NCI-H2227 treated with DMSO at 0.1 percent for 48 hours (cell line): ENCODE results near the gene CCDC182.

Experiments
- DNase-seq: peaks from one replicate; lab custom pipeline; 2025; lab: John Stamatoyannopoulos, UW

The CCDC182 gene

DNA sequence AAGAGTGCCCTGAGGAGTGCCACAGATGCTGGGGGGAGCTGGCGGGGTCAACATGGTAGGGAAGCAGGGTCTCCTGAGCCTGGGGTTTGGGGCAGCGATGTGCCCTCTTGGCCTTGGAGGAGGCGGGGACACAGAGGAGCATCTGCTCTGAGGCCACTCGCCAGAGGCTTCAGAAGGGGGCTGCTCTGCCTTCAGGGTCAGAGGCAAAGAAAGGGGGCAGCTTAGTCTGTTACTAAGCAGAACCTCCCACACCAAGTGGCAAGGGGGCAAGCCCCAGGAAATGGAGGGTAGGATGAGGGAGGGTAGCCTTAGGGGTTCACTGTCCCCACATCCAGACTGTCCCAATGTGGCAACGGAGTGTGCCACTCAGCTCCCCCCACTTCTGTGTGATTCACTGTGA lies 18.3 kb downstream of the CCDC182 start:
- no peak for DNase-seq

DNA sequence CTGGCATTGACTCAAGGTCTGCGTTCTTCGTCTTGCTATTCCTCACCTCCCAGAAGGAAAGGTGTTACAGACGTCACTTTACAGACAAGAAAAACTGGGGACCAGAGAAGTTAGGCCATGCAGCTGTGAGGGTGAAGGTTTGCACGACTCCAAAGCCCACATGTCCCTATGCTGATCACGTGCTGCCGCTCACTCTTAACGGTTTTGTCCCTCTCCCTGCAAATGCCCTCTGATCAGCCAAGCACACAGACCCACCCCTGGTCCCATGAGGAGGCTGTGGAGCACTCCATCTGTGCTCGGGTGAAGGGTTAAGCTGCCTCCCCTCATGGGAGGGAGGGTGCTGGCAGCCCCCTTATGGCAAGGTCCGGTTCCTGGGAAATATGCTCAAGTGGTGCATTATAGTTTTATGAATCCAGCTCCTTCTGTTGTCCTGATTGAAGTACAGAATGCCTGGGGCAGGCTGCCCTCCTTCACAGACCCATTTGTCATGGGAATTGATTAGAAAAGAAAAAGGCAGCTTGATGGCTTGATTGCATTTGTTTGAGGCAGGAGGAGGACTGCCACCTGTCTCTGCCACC lies 18.8 kb downstream of the CCDC182 start:
- no peak for DNase-seq

DNA sequence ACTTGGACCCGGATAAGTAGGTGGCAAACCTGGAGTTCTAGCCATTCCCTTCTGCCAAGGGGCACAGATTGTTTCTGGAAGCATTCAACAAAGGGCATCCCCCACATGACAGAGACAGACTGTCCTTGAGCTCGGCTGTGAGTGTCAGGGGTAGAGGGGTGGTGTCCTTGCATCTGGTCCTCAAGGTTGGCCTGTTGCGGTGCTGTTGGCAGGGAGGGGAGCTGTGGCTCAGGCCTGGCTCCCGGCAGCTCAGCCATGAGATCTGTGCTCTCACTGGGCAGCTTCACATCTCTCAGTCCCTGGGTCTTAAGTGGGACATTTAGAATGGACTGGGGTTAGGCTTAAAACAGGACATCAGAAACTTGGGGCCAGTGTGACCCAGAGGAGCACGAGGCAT lies 20.4 kb downstream of the CCDC182 start:
- DNase-seq: no peak

DNA sequence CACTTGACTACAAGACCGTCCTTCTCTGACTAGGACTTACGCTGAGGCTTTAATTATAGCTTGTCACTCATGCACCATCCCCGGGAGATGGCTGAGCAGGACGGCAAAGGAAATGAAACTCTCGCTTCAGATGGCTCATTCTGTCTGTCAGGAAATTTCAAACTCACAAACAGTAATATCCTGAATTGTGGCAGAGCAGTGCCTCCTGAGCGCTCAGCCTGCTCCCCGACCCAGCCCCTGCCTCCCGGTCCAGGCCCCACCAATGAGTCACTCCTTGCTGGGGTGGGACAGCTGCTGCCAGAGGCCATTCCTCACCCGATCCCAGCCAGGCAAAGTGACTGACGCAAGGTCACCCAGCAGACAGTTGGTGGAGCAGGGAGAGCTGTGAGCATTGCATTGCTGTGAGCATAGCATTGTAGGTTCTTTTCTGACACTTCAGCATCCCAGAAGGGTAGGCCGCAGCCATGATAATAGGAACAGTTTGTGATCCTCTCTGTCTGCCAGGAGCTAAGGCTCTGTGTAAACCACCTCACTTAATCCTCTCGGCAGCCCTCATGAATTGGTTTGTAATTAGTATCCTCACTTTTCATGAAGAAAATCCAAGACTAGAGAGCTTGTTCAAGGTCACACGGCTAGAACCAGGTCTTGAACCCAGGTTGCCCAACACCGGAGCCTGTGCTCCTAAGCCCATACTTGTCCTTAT lies 20.9 kb downstream of the CCDC182 start:
- peak; percentile 72 for DNase-seq

DNA sequence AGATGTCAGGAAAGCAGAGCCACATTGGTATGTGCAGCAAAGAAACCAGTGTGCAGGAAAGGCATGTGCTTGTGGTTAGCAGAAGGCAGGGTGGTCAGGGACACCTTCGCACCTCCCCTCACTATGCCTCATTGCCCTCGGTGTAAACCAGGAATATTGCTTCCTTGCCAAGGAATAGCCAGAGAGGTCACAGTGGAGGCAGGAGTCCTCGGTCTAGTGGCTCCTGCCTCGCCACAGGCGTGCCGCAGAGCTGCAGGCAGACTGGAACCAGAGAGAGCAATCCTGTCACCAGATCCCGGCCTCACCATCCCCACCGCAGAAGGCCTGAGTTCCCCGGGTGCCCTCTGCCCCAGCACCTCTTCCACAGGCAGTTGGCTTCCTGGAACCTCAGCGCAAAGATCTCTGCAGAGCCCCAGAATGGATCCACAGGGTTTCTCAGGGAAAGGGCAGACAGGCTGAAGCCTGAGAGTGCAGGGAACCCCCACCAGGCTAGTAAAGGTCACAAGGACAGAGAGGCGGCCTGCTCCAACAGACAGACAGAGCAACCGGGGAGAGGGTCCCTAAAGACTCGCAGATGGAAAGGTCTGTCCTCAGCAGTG lies 21.6 kb downstream of the CCDC182 start:
- DNase-seq: no peak

DNA sequence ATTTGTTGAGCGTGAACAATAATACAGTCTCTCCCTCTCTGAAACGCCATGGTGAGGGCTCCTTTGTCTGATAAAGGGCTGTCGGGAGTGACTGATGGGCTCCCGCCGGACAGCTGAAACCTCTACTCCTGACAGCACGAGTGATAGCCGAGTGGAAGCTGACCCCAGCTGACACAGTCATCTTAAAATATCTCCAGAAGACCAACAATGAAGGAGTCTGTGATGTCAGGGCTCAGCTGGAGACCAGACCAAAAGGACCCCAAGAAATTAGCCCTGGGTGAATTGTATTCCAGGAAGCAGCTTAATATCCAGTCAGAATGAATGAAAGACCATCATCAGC lies 22.4 kb downstream of the CCDC182 start:
- DNase-seq: no peak

DNA sequence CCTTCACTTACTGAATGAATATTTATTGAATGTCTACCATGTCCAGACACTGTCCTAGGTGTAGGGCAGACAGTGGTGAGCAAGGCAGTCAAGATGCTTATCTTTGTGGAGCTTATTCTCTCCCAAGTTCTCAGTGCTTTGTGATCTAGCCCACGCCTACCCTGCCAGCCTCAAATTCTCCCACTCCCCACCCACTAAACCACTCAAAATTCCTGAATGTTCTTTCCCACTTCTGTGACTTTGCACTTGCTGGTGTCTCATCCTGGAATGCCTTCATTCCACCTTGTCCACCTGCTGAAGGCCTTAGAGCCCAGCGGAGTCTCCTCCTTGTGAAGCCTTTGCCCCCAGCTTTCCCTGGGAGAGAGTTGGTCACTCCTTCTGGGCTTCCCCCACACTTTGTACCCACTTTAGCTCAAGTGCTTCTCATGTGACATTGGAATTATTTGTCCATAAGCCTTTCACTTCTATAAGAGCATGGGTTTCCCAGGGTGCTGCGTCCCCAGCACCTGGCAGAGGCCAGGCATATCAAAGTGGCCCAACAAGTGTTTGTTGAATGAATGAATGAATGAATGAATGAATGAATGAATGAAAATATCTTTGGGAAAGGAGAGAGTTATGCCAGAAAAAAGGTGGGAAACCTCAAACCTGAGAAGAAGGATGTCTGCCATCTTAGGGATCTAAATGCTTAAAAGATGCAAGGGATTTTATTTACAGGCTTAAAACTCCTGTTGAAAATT lies 23.0 kb downstream of the CCDC182 start:
- DNase-seq: no peak

DNA sequence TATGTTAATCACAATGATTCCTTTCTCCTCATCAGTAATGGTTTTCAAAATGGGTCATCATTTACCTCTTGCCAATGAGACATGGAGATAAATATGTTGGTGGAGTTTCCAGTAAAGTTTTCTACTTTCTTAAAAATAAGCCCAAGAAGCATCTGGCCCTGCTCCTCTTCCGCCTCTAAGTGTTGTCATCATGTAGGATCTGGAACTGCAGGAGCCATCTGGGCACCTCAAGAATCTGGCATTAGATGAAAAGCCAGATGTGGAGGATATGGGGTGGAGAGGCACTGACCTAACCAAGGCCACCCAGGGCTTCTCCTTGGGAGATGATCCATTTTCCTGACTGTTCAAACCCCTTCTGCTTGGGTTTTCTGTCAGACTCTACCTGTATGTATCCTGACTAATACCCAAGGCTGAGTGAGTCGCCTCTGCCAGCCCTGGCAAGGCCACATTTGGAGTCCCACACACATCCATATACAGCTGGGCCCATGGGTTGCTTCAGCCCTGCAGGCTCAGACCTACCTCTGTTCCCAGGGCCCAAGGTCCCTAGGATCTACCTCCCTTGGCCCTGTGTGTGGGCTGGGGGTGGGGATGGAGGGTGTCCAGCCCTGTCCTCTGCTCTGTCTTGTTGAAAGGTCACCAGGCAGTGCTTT lies 24.6 kb downstream of the CCDC182 start:
- DNase-seq: no peak

DNA sequence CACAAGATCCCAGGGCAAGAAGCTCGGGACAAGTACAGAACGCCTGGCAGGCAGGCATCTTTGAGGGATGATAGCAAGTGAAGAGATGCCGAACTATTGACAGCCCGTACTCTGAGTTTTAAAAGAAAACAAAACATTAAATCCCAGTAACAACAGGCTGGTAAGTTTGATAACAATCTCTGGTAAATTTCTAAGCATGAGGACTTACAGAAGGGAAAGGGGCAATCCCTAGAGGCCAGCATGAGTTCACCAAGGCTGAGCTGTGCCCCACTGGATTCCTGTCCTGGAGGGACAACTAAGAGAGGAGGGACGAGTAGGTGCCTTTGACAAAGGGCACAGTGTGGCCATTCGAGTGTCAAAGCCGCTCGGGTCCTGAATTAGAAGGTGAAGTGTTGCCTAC lies 26.2 kb downstream of the CCDC182 start:
- no peak for DNase-seq

DNA sequence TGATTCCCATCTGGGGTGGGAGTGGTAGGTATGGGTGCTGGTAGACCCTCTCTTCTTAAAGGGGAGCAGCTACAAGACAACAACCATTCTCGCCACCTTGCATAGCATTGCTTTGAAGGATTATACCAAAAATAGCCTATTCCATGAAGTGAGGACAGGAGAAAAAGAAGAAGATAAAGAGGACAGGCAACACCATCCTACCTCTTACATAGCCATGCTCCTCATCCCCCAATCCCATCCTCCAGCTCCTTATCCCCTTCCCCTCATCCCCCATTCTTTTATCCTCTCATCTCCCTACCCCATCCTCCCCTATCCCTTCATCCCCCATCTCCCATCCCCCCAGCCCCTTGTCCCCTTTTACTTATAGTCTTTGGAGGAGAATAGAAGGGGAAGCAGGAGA lies 29.1 kb downstream of the CCDC182 start:
- DNase-seq: no peak

DNA sequence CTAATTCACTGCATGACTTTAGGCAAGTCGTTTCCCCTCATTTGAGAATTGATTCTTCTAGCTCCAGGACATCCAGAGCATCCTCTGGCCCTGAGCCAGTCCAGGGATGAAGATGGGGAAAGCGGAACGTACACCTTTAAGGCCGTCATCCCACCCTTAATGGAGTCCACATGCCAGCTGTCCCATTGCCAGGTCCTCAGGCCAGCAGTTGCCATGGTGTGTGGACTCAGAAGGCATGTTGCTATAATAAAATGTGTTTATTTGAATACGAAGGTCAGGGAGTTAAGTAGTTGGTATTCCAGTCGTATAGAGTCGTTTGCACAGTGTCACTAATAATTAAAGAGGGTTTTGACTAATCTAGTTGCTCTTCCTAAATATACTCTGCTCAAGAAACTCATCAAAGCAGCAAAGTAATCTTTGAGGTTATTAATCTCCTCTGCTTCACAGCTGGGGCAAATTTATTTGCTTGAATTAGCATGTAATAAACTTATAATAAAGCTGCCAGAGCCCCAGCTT lies 30.4 kb downstream of the CCDC182 start:
- no peak for DNase-seq

DNA sequence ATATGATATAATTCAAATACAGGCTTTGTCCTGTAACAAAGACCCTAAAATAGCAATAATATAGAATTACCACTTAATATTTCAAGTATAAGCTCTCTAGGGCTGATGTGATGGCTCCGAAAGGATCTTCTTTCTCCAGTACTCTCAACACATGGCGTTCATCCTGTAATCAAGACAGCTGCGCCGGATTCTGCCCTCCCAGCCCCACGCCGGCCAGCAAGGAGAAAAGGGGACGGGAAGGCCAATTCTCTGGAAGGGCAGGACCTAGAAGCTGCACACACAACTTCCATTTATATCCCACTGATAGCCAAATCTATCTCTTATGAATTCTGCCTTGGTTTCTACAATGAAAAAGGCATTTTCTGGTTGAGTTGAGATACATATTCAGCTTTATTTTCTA lies 32.0 kb downstream of the CCDC182 start:
- DNase-seq: no peak

DNA sequence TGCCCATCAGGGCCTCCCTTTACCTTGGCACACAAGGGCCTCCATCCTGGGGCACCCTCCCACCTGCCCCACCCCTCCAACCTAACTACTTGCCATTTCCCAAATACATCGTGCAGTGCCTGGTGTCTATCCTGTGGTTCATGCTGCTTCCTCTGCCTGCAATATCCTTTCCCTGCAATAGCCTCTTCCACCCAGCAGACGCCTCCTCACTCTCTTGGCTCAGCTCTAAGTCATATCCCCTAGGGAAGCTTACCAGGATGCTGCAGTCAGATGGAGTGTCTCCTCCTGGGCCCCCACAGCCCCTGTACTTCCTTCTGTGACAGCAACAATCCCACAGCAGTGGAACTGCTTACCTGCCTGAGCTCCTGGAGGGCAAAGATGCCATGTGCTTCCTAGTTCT lies 36.7 kb downstream of the CCDC182 start:
- DNase-seq: no peak

DNA sequence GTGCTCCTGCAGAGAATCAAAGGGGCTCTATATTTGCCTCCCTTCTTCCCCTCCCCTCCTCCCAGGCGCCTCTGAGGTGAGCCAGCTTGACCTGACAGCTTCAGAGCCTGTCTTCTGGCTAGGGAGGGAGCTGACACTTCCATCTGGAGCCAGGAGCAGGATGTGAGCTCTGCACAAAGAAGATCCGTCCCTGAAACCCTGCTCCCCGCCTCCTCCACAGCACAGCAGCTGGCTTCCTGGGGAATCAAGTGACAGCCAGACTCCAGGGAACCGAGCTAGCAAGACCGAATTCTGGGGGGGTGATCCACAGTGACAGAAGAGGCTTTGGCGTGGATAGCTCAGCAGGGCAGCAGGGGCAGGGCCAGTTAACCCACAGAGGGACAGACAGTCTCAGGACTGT lies 37.2 kb downstream of the CCDC182 start:
- peak; percentile 29 for DNase-seq

DNA sequence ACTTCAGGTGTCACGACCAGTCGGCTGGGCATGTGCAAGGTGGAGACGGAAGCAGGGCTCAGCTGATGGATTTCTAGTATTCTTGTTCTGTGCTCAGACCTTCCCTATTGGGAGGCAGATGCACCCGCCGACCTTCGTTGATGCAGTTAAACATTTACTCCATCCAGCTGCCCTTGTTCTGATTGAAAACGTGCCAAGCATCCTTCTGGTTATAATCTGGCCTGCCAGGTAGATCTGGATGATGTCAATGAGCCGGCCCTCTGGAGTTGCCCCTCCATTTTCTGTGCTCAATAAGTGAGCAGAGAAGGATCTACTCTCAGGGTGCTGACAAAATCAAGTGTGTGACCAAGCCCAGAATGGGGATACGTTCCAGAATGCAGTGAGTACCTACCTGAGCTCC lies 38.3 kb downstream of the CCDC182 start:
- no peak for DNase-seq

DNA sequence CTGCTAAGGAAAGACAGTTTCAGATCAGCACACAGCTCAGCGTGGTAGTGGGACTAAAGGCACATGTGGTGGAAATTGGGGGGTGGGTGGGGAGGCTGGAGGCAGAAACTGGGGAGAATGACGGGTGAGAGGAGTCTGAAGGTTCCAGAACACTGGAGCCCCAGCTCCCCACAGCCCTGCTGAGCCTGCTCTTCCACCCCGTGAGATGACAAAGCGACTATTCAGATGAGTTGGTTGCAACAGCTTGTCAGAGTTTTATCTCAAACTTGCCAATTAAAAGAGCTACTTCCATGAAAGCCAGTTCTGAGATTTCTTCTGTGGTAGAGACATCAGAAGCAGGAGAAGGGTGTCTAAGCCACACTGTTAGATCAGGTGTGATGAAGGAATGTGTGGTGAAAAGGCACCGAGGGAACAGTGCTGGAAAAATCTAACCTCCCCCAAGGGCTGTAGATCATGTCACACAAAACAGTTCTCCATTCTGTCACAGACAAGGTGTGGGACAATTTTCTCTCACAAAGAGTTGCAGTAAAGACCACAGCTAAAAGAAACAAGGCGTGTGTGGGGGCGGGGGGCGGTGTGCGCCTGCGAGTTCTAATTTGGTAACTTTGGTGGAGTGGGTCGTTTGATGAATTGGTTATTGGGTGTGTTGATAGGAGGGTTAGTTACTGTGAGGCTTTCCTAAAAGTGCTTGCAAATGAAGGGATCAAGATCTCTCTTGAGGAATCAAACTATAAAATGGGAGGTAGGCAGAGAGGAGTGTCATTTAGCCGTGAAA lies 39.0 kb downstream of the CCDC182 start:
- no peak for DNase-seq

DNA sequence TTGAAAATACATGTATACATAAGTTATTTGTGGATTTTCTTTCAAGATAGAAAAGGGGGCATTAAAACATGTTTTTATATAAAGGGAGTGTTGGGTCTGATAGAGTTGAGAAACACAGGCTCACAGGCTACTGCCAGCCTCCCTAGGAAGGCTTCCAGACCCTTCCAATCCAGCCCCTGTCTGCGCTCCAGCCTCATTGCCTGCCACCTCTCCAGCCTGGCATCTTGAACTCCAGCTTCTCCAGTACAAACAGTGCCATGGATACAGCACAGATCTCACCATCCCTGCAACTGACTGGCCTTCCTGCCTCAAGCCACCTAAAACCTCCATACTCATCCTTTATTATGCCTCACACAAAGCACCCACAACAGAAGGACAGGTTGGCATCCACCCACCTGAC lies 40.7 kb downstream of the CCDC182 start:
- DNase-seq: no peak

DNA sequence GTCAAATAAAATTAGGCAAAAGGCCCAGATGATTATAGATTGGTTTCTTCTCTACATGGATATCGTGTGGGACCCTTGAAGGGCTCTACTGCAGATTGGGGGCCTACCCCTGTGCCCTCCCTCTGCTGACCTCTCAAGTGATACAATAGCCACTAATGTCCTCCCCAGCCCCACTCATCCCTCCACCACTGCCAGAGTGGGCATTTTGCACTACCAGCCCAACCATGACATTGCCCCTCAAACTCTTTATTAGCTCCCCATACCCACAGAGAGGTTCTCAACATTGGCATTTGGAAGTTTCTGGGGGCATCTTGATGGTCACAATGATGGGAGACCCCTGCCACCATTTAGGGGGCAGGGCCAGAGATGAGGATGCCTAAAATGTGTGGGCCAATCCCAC lies 41.8 kb downstream of the CCDC182 start:
- DNase-seq: no peak

DNA sequence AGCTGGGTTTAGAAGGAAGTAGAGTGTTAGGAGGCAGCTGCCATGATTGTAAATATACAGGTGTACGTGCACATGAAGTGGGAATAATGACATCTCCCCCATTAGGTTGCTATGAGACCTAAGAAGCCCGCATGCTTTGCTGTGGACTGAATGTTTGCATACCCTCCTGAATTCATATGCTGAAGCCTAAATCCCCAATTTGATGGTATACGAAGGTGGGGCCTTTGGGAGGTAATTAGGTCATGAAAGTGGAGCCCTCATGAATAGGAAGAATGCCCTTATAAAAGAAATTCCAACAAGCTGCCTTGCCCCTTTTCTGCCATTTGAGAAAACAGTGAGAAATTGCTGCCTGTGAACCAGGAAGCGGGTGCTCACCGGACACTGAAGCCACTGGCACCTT lies 44.0 kb downstream of the CCDC182 start:
- no peak for DNase-seq

DNA sequence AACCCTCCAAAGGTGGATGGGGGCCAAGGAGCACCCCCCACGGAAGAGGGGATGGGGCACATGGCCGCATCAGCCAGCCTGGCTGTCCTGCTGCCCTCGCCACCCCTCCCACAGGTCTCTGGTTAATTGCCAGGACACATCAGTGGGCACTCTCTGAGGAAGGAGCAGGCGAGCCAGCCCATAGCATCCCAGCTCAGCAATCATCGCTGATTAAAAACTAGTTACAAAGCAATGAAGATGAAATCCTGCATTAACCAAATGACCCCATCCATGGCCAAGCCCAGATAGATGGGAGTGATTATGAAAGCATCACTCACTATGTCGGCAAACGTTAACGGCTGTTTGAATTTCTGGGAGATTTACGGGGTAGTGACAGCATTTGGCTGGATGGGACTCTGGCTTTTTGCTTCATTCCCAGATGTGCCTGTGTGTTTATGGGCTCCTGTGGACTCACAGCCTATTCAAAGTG lies 45.3 kb downstream of the CCDC182 start:
- DNase-seq: no peak

DNA sequence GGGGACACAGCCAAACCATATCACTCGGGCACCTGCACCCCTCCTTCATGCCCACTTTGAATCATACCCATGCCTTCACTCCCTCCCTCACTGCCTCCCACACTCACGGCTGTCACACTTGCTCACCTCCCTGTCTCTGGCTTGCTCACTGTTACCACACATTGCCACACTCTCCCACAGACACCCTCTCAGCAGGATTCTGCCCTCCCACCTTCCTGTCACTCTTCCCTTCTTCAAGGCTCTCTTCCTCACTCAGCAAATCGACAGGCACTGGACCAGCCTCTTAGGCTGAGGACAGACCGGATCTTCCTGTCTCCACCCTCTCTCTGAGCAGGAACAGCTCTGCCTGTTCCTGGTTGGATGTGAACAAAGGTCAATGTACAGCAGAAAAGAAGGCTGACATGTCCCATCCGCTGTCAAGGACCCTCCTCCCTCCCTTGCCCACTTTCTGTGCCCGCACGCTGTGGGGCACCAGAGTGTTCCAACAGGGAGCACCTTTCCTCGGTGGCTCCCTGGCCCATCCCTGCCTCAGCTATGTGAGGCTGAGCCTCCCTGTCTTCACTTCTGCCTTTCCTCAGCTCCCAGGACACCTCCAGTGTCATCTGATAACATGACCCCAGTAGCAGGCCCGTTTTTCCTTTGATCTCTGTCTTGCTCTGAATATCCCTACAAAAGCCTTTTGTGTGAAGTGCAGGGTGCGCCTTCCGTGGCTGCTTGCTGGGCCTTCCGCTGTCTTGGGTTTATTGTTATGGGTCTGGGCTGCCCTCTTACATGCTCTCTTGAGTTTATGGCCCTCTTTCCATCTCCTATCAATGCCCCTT lies 47.0 kb downstream of the CCDC182 start:
- no peak for DNase-seq
